HG02588 (cell line): ENCODE results near the gene STIM2.
"Not testable (repeated sequence)": the region's sequence is repeated elsewhere in the genome, so short reads cannot be mapped to it uniquely, and the experiment has no call there.

Experiments used
- ATAC-seq: cut with Tn5 transposase; IDR thresholded peaks from one replicate; pipeline ENCODE4 v1.9.1; 2021; ENCODE audit warnings: mild to moderate bottlenecking, moderate library complexity; ENCODE audit not compliant: unreplicated experiment

The STIM2 gene

GRCh38 chr4:26947318-26947717, 86.7 kb downstream of the STIM2 start:
- no peak for ATAC-seq

- no peak for ATAC-seq
Measured at GRCh38 chr4:26950446-26950845, 89.8 kb downstream of the STIM2 start.

GRCh38 chr4:26952891-26953290, 92.2 kb downstream of the STIM2 start:
- no peak for ATAC-seq

GRCh38 chr4:26953366-26953765, 92.7 kb downstream of the STIM2 start:
- no peak for ATAC-seq

GRCh38 chr4:26953770-26954423, 93.3 kb downstream of the STIM2 start:
- ATAC-seq = no peak

- ATAC-seq = no peak
Measured at GRCh38 chr4:26955241-26955640, 94.6 kb downstream of the STIM2 start.

- no peak for ATAC-seq
Measured at GRCh38 chr4:26958925-26959653, 98.4 kb downstream of the STIM2 start.

GRCh38 chr4:26959654-26960047, 99.0 kb downstream of the STIM2 start:
- no peak for ATAC-seq

GRCh38 chr4:26962720-26963119, 102.1 kb downstream of the STIM2 start:
- no peak for ATAC-seq

GRCh38 chr4:26964512-26964911, 103.9 kb downstream of the STIM2 start:
- ATAC-seq = no peak

GRCh38 chr4:26964994-26965393, 104.4 kb downstream of the STIM2 start:
- no peak for ATAC-seq

- not testable (repeated sequence) for ATAC-seq
Measured at GRCh38 chr4:26975464-26976181, 115.0 kb downstream of the STIM2 start.

GRCh38 chr4:26978387-26979053, 117.9 kb downstream of the STIM2 start:
- no peak for ATAC-seq

- ATAC-seq = no peak
Measured at GRCh38 chr4:26984896-26985295, 124.3 kb downstream of the STIM2 start.

GRCh38 chr4:26985873-26986272, 125.2 kb downstream of the STIM2 start:
- ATAC-seq = peak; percentile 89

- ATAC-seq = no peak
Measured at GRCh38 chr4:26987191-26987590, 126.5 kb downstream of the STIM2 start.

GRCh38 chr4:26991057-26991456, 130.4 kb downstream of the STIM2 start:
- ATAC-seq = no peak

- ATAC-seq = peak; percentile 96
Measured at GRCh38 chr4:26992657-26993361, 132.2 kb downstream of the STIM2 start.

GRCh38 chr4:26993539-26993938, 132.9 kb downstream of the STIM2 start:
- no peak for ATAC-seq

- no peak for ATAC-seq
Measured at GRCh38 chr4:26993967-26994366, 133.3 kb downstream of the STIM2 start.

- ATAC-seq = no peak
Measured at GRCh38 chr4:26995316-26995715, 134.7 kb downstream of the STIM2 start.
